Epithelial cell of proximal tubule (primary cell): Measurements from ENCODE around the gene GH2. TPM values are rescaled to one million over a fixed set of nuclear protein-coding genes. Genes with fewer than 3 reads are reported as not detected.
A peak's percentile ranks its signal among the peaks of the same experiment; 100 is the strongest.
"Not testable (repeated sequence)": the region's sequence is repeated elsewhere in the genome, so short reads cannot be mapped to it uniquely, and the experiment has no call there.

ENCODE experiments used
- DNase-seq: peaks from one replicate; pipeline ENCODE4 v3.0.0-alpha.2; 2011; ENCODE audit warnings: low read depth
- H3K4me3 ChIP-seq: 2 replicates; pipeline ENCODE4 v1.5.1; 2011; ENCODE audit warnings: low read depth, mild to moderate bottlenecking, low read length
- total RNA-seq: library from RNA; depleted of rRNA; stranded (reverse); fragments of >200 nt; gene quantifications from 2 replicates; pipeline ENCODE4 v1.2.3, GENCODE V29; 2015
- TF ChIP-seq, protein P1 (sequence below): conservative IDR thresholded peaks from 2 replicates; pipeline ENCODE4 v1.5.1; 2012; ENCODE audit warnings: low read depth, mild to moderate bottlenecking, low read length

Gene GH2
- total RNA-seq, 1 donor from 2014 or later: not detected

DNA sequence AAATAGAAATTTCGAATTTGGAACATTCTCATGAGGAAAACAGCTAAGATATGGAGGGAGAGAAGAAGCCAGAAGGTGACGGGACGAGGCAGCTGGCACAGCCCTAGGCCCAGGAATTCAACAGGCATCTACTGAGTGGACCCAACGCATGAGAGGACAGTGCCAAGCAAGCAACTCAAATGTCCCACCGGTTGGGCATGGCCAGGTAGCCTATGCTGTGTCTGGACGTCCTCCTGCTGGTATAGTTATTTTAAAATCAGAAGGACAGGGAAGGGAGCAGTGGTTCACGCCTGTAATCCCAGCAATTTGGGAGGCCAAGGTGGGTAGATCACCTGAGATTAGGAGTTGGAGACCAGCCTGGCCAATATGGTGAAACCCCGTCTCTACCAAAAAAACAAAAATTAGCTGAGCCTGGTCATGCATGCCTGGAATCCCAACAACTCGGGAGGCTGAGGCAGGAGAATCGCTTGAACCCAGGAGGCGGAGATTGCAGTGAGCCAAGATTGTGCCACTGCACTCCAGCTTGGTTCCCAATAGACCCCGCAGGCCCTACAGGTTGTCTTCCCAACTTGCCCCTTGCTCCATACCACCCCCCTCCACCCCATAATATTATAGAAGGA is 34.9 kb upstream of the GH2 start:
- DNase-seq: no peak
- no peak overlapping the region for H3K4me3 ChIP-seq
- TF ChIP-seq, protein P1, sequence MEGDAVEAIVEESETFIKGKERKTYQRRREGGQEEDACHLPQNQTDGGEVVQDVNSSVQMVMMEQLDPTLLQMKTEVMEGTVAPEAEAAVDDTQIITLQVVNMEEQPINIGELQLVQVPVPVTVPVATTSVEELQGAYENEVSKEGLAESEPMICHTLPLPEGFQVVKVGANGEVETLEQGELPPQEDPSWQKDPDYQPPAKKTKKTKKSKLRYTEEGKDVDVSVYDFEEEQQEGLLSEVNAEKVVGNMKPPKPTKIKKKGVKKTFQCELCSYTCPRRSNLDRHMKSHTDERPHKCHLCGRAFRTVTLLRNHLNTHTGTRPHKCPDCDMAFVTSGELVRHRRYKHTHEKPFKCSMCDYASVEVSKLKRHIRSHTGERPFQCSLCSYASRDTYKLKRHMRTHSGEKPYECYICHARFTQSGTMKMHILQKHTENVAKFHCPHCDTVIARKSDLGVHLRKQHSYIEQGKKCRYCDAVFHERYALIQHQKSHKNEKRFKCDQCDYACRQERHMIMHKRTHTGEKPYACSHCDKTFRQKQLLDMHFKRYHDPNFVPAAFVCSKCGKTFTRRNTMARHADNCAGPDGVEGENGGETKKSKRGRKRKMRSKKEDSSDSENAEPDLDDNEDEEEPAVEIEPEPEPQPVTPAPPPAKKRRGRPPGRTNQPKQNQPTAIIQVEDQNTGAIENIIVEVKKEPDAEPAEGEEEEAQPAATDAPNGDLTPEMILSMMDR: no peak

DNA sequence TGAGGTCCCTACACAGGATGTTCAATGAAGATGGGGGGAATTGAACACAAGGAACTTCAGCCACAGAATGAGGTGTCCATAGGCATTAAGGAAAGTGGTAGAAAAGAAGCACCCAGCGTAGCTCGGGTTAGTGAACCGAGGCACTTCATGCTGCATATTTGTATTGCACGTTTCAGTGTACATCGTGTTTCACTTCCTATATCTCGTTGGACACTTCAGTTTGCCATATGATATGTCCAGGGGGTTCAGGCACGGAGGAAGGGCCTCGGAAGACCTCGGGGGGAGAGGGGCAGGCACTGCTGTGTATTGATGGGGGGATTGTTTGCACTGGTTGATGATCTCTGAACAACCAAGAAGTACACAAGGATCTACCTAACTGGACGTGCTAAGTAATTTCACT is 34.0 kb upstream of the GH2 start:
- not testable (repeated sequence) for DNase-seq

DNA sequence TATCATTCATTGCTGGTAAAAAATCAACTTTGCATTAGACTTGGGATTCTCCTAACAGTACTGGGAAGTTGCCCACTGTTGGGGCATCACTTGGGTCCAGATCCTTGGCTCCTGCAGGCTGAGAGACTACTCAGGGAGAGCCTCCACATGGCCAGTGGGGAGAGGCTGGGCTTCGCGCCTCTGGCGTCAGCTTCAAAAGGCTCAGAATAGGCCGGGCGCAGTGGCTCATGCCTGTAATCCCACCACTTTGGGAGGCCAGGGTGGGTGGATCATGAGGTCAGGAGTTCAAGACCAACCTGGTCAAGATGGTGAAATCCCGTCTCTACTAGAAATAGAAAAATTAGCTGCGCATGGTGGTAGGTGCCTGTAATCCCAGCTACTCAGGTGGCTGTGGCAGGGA is 32.7 kb upstream of the GH2 start:
- TF ChIP-seq, protein P1: no peak
- H3K4me3 ChIP-seq: no peak overlapping the region
- DNase-seq: no peak

More for the DNA sequence above, 34.0 kb upstream of the GH2 start:
- H3K4me3 ChIP-seq: not testable (repeated sequence)

DNA sequence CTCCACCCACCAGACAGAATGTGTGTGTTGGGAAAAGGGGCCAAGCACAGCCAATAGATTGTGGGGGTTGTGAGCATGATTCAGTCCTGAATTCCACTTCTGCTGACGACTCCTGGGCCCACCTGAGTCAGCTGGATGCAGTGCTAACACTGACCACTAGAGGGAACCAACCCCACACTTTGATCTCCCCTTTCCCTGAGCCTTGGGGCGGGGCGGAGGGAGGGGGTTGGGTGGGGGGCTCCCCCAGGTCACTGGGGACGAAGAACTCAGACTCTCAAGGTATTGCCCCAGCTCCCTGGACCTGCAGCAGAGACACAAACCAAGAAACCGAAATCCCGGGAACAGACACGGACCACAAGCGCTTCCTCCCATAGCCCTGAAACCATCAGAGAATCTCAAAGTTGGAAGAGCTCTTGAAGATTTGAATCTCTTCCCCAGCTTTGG is 29.9 kb upstream of the GH2 start:
- no peak for DNase-seq
- no peak overlapping the region for H3K4me3 ChIP-seq
- TF ChIP-seq, protein P1: peak; percentile 64

DNA sequence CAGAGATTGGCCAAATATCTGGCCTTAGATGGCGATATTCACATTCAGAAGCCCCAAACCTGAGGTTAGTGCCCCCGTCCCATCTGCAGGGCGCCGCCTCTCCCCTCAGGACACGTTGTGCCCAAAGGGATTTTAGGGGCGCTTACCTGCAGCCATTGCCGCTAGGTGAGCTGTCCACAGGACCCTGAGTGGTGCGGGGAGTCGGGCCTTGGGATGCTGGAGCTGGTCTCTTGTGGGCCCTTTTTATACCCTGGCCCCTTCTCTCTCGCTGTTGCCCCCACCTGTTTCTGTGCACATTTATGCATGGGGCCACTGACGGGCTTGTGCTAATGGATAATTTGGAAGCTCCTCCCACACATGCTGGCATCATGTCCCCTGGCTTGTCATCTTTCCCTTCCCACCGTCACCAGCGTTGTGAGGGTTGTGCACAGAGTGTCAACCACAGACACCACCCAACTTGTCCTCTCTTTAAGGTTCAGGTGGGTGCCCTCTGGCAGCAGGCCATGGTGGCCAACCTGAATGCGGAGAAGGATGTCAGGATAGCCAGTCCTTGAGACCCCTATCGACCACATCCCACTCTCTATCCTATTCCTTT is 29.4 kb upstream of the GH2 start, which contains the start of gene CSHL1:
Gene CSHL1 (minus strand): TSS at position 218 of the 595 bp plus-strand sequence. CDS start 62 bp downstream, at position 156.
- TF ChIP-seq, protein P1: no peak
- DNase-seq: no peak
- no peak within 1 kb of the TSS for H3K4me3 ChIP-seq

DNA sequence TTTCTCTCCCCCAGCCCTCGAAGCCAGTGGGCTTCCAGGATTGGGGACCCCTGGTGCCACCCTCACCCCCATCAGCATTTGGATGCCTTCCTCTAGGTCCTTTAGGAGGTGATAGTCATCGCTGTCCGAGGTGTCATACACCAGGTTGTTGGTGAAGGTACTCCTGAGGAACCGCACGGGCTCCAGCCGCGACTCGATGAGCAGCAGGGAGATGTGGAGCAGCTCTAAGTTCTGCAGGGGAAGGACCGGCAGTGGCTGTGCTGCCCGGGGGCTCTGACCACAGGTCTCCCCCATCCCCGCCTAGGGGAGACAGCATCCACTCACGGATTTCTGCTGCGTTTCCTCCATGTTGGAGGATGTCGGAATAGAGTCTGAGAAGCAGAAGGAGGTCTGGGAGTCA is 28.4 kb upstream of the GH2 start:
- H3K4me3 ChIP-seq: no peak overlapping the region
- DNase-seq: no peak
- TF ChIP-seq, protein P1: no peak

DNA sequence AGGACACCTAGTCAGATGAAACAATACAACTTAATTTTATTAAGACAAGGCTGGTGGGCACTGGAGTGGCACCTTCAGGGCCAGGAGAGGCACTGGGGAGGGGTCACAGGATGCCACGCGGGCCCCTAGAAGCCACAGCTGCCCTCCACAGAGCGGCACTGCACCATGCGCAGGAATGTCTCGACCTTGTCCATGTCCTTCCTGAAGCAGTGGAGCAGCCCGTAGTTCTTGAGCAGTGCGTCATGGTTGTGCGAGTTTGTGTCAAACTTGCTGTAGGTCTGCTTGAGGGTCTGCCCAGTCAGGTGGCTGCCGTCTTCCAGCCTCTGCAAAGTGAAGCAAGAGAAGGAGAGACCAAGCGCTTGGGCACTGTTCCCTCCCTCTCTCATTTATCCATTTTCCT is 27.8 kb upstream of the GH2 start:
- DNase-seq, H3K4me3 ChIP-seq: not testable (repeated sequence)

DNA sequence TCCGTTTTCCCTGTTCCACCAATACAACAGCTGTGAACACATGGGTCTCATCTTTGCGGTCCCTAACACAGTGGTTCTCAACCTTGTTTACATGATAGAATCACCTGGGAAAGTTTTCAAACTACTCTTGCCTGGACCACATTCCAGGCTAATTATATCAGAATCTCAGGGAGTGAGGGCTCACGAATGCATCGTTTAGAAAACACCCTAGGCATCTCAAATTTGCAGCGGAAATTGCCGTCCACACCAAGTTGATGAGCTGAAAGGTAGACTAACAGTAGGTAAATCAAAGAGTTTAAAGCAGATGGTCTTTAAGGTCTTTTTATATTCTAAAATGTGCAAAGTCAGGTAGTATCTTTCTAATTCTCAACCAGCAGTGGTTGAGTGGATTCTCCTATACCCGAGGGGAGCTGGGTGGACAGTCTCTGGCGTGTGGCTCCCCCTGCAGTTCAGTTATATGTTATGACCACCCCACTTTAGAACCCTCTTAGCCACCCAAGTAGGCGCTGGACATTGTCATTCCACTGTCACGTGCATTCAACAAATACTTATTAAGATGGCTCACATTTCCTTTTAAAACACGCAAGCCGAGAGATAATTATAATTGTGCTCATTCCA is 25.5 kb upstream of the GH2 start:
- not testable (repeated sequence) for H3K4me3 ChIP-seq, DNase-seq
- TF ChIP-seq, protein P1: peak; percentile 33

DNA sequence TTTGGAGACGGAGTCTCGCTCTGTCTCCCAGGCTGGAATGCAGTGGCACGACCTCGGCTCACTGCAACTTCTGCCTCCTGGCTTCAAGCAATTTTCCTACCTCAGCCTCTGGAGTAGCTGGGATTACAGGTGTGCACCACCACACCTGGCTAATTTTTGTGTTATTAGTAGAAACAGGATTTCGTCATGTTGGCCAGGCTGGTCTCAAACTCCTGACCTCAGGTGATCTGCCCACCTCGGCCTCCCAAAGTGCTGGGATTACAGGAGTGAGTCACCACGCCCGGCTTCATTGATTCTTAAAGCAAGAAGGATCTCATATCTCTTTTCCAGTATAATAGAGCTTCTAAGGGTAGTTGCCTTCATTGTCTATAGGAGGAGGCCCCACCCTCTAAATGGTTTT is 23.1 kb upstream of the GH2 start:
- DNase-seq, H3K4me3 ChIP-seq: not testable (repeated sequence)
